Omental fat pad (tissue), 4 donors: Measurements from ENCODE around the gene BANP. TPM values are rescaled to one million over a fixed set of nuclear protein-coding genes. Genes with fewer than 3 reads are reported as not detected.

Experiments
- ATAC-seq: fragments of 150-250 bp; one replicate; pipeline ENCODE4 v1.9.1; 2016; ENCODE audit warnings: mild to moderate bottlenecking, moderate library complexity; ENCODE audit not compliant: low FRiP score
- DNase-seq: peaks from one replicate; pipeline ENCODE4 v3.0.0-alpha.2; 2019; ENCODE audit warnings: low spot score
- CTCF ChIP-seq, 3 donors: fragments of 450-650 bp; IDR thresholded peaks; one replicate each; pipeline ENCODE4 v1.5.1; 2016 to 2017; ENCODE audit warnings: antibody characterized with exemption in 3 of 3, mild to moderate bottlenecking in 3 of 3, moderate library complexity in 2 of 3
- total RNA-seq, 4 donors: library from RNA; depleted of rRNA; stranded (reverse); fragments of >200 nt; gene quantifications; one replicate each; pipeline ENCODE4 v1.1.0, GENCODE V29; 2016

BANP gene
- total RNA-seq, 4 donors from 2014 or later, result 20.5 to 35.8 (median 24.6) TPM

- TF ChIP-seq CTCF (IDR thresholded peaks at IDR 0.05), result no peak
- DNase-seq, result no peak
- ATAC-seq, result peak; percentile 60
Observed at GRCh38 chr16:88062341-88063210, 111.3 kb downstream of the BANP start.

- ATAC-seq (no peak), DNase-seq (no peak)
- TF ChIP-seq CTCF (IDR thresholded peaks at IDR 0.05), result no peak
Observed at GRCh38 chr16:88063211-88063773, 112.1 kb downstream of the BANP start.

- no peak for DNase-seq
- no peak for ATAC-seq
- no peak for TF ChIP-seq CTCF (IDR thresholded peaks at IDR 0.05)
Observed at GRCh38 chr16:88064011-88064888, 113.0 kb downstream of the BANP start.

GRCh38 chr16:88064889-88065746, 113.9 kb downstream of the BANP start:
- ATAC-seq (no peak), DNase-seq (no peak)
- no peak for TF ChIP-seq CTCF (IDR thresholded peaks at IDR 0.05)

GRCh38 chr16:88065747-88066142, 114.5 kb downstream of the BANP start:
- ATAC-seq (no peak), DNase-seq (no peak)
- no peak for TF ChIP-seq CTCF (IDR thresholded peaks at IDR 0.05)

- no peak for TF ChIP-seq CTCF (IDR thresholded peaks at IDR 0.05)
- ATAC-seq, result no peak
Observed at GRCh38 chr16:88066234-88066633, 115.0 kb downstream of the BANP start.

More at GRCh38 chr16:88066234-88066633, 115.0 kb downstream of the BANP start:
- DNase-seq, result no peak
